ENCODE results near the gene ZFAND6.

- TF ChIP-seq GATA2 (IDR thresholded peaks at IDR 0.05; ENCODE audit: low read depth, low read length) = no peak
- no peak for TF ChIP-seq GATA3 (IDR thresholded peaks at IDR 0.05; ENCODE audit: low read depth, low read length)
Measured at GRCh38 chr15:80127911-80128310, 68.4 kb downstream of the ZFAND6 start.

Measured in SH-SY5Y (cell line).